Keratinocyte (primary cell): ENCODE measurements around the gene FASTKD3. TPM values are rescaled to one million over a fixed set of nuclear protein-coding genes. Genes with fewer than 3 reads are reported as not detected.

ENCODE experiments used
- DNase-seq: peaks from one replicate; pipeline ENCODE4 v3.0.0-alpha.2; 2011; ENCODE audit warnings: low read depth, missing footprints, low spot score
- FAIRE-seq: peaks from 2 replicates; lab custom pipeline; 2011; peaks lifted over from hg19 to GRCh38; lab: Jason Lieb, UNC
- H2AFZ ChIP-seq: 2 replicates; pipeline ENCODE4 v1.6.0; 2012; ENCODE audit warnings: low read length, control low read depth, inconsistent platforms; ENCODE audit not compliant: control insufficient read depth
- H3K27ac ChIP-seq: 2 replicates; pipeline ENCODE4 v1.5.1; 2011; ENCODE audit warnings: low read length; ENCODE audit not compliant: control insufficient read depth, insufficient read depth
- H3K27me3 ChIP-seq: 3 replicates; pipeline ENCODE4 v1.6.0; 2011; ENCODE audit warnings: low read length; ENCODE audit not compliant: control insufficient read depth, insufficient read depth; ENCODE audit errors: extremely low read depth
- H3K36me3 ChIP-seq, 2 experiments: 2 replicates in 1 of 2; 3 replicates in 1 of 2; pipeline ENCODE4 v1.5.1; 2011; ENCODE audit warnings: low read length in 2 of 2, mild to moderate bottlenecking in 1 of 2; ENCODE audit not compliant: control insufficient read depth in 2 of 2, insufficient read depth in 2 of 2; ENCODE audit errors: extremely low read depth in 1 of 2
- H3K4me1 ChIP-seq: 3 replicates; pipeline ENCODE4 v1.5.1; 2011; ENCODE audit warnings: low read length; ENCODE audit not compliant: control insufficient read depth, insufficient read depth; ENCODE audit errors: extremely low read depth
- H3K4me2 ChIP-seq: 3 replicates; pipeline ENCODE4 v1.6.0; 2011; ENCODE audit warnings: low read depth, low read length; ENCODE audit not compliant: control insufficient read depth, insufficient read depth; ENCODE audit errors: extremely low read depth
- H3K4me3 ChIP-seq, 3 experiments: fragments of 200-600 bp in 1 of 3; sonication (generic) in 1 of 3; 2 replicates in 2 of 3; 3 replicates in 1 of 3; pipeline ENCODE4 v1.5.1; 2011 to 2016; ENCODE audit warnings: low read length in 3 of 3, mild to moderate bottlenecking in 3 of 3, control low read depth in 2 of 3, inconsistent platforms in 1 of 3, low read depth in 1 of 3, mixed read lengths in 1 of 3, mixed run types in 1 of 3, moderate library complexity in 1 of 3; ENCODE audit not compliant: control insufficient read depth in 2 of 3, insufficient read depth in 2 of 3; ENCODE audit errors: extremely low read depth in 1 of 3
- H3K79me2 ChIP-seq: 2 replicates; pipeline ENCODE4 v1.6.0; 2012; ENCODE audit warnings: low read length; ENCODE audit not compliant: control insufficient read depth, insufficient read depth
- H3K9ac ChIP-seq: 3 replicates; pipeline ENCODE4 v1.6.0; 2011; ENCODE audit warnings: low read length; ENCODE audit not compliant: control insufficient read depth, insufficient read depth; ENCODE audit errors: extremely low read depth
- H3K9me1 ChIP-seq: 3 replicates; pipeline ENCODE4 v1.6.0; 2011; ENCODE audit warnings: low read length; ENCODE audit not compliant: control insufficient read depth, insufficient read depth; ENCODE audit errors: extremely low read depth
- H3K9me3 ChIP-seq: 2 replicates; pipeline ENCODE4 v1.5.1; 2012; ENCODE audit warnings: low read depth, low read length; ENCODE audit not compliant: control insufficient read depth
- H4K20me1 ChIP-seq: 3 replicates; pipeline ENCODE4 v1.6.0; 2011; ENCODE audit warnings: low read length; ENCODE audit not compliant: control insufficient read depth, insufficient read depth; ENCODE audit errors: extremely low read depth
- EZH2 ChIP-seq: IDR thresholded peaks from one replicate; pipeline ENCODE4 v1.6.1; 2012; ENCODE audit warnings: inconsistent platforms, mild to moderate bottlenecking, low read length, moderate library complexity
- dilution Hi-C: fragments of 300-500 bp; cut with MboI; formaldehyde crosslinking; loops from one replicate; pipeline ENCODE4 v1.7.0; 2020; ENCODE audit warnings: low sequenced_read_pairs; ENCODE audit not compliant: extremely low pct_ligation_motif_present
- polyA plus RNA-seq, 5 experiments: library from polyadenylated mRNA; depleted of rRNA in 3 of 5; stranded (reverse) in 3 of 5; stranded (forward) in 1 of 5; unstranded in 1 of 5; fragments of >200 nt; gene quantifications; 1 replicate in 1 of 5; 2 replicates in 3 of 5; 3 replicates in 1 of 5; pipeline versions ENCODE4 v1.2.1 to v1.2.3, GENCODE V29; 2011 to 2012; ENCODE audit warnings: missing spikeins in 2 of 5, low read depth in 1 of 5, low replicate concordance in 1 of 5
- TF ChIP-seq, protein P1 (sequence below), 3 experiments: IDR thresholded peaks in 1 of 3; conservative IDR thresholded peaks in 1 of 3; optimal IDR thresholded peaks in 1 of 3; 2 replicates in 2 of 3; 3 replicates in 1 of 3; pipeline versions ENCODE3 to v1.5.1; 2011; ENCODE audit warnings: low read length in 3 of 3, mild to moderate bottlenecking in 3 of 3, moderate library complexity in 2 of 3, control low read depth in 1 of 3, inconsistent platforms in 1 of 3; ENCODE audit not compliant: insufficient read depth in 2 of 3; ENCODE audit errors: extremely low read depth in 1 of 3

The FASTKD3 gene
- polyA plus RNA-seq, 1 donor (not counting 4 experiments of a cell fraction or from before 2014, with no cell fraction given): 13.8 TPM

DNA sequence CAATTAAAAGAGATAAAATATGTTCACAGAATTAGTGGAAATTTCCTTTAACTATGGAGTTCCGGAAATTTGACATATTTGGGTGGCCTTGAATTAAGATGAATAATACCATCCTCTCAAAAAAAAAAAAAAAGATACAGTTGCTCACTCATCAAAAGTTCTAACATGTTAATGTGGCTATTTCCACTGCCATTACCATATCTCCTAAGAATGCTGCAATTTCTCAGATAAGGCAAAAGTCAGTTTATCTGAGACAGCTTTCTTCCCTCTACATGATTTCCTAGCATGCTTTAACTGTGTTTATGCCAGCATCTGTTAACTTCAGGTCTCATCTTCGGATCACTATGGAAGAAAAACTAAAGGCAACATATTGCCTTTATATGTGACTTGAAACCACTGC lies 2.6 kb downstream of the FASTKD3 start:
- Histone ChIP-seq H3K4me3 (no peak overlapping the region), H3K4me2 (no peak overlapping the region), H3K9me1 (peaks cover 2% of the 10 kb centered on the region), H3K27me3 (no peaks in the 10 kb centered on the region), H3K79me2 (peaks cover 47% of the 10 kb centered on the region), H3K9ac (no peak overlapping the region), H3K4me1 (peaks cover 18% of the 10 kb centered on the region), H4K20me1 (no peaks in the 10 kb centered on the region), H3K9me3 (no peaks in the 10 kb centered on the region), H3K27ac (no peak overlapping the region), H3K36me3 (peaks cover 8 to 14% of the 10 kb centered on the region in 2 experiments), H2AFZ (no peak overlapping the region)
- FAIRE-seq: no peak
- dilution Hi-C loops: no loop called here
- TF ChIP-seq, protein P1, sequence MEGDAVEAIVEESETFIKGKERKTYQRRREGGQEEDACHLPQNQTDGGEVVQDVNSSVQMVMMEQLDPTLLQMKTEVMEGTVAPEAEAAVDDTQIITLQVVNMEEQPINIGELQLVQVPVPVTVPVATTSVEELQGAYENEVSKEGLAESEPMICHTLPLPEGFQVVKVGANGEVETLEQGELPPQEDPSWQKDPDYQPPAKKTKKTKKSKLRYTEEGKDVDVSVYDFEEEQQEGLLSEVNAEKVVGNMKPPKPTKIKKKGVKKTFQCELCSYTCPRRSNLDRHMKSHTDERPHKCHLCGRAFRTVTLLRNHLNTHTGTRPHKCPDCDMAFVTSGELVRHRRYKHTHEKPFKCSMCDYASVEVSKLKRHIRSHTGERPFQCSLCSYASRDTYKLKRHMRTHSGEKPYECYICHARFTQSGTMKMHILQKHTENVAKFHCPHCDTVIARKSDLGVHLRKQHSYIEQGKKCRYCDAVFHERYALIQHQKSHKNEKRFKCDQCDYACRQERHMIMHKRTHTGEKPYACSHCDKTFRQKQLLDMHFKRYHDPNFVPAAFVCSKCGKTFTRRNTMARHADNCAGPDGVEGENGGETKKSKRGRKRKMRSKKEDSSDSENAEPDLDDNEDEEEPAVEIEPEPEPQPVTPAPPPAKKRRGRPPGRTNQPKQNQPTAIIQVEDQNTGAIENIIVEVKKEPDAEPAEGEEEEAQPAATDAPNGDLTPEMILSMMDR (optimal IDR thresholded peaks at IDR 0.05 in 1 of 3, IDR thresholded peaks at IDR 0.05 in 1 of 3, conservative IDR thresholded peaks at IDR 0.05 in 1 of 3; ENCODE audit: extremely low read depth in 1 of 3, insufficient read depth in 2 of 3, low read length in 3 of 3): no peak
- TF ChIP-seq EZH2: no peak
- no peak for DNase-seq

DNA sequence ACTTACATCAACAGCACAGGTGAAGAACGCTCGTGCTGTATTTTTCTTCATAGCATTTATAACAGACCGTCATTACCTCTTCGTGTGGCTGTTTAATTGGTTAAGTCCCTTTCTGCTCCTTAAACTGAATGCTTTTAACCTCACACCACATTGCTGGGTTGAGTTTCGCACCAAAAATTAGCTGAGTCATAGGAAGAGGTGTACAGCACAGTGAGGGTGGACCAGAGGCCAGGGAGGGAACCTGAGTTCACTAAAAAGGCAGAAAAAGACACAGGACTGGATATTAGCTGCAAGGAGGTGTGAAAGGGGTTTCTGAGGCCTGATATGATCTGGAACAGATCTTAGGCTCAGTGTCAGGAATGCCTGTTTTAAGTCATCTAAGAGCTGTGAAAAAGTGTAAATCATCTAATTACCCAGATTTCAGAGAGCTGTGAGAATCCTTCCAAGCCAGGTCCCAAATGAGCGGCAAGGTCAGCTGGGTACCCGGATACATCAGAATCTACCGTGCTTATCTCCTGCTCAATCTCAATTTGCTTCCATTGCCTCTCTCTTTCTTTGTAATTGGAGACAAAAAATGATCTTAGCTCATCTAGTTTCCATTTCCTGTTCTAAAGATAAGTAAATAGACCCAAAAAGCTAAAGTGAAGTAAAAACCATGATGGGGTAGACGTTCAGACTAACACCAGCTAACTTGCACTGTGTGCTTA lies 10.8 kb downstream of the FASTKD3 start:
- Histone ChIP-seq H3K9me1 (no peaks in the 10 kb centered on the region), H3K9me3 (no peaks in the 10 kb centered on the region), H4K20me1 (no peaks in the 10 kb centered on the region), H3K36me3 (peaks cover 5 to 13% of the 10 kb centered on the region in 2 experiments), H3K4me3 (no peak overlapping the region), H3K27ac (no peak overlapping the region), H3K27me3 (no peaks in the 10 kb centered on the region), H2AFZ (no peak overlapping the region), H3K4me2 (no peak overlapping the region), H3K9ac (no peak overlapping the region), H3K79me2 (no peaks in the 10 kb centered on the region), H3K4me1 (no peaks in the 10 kb centered on the region)
- DNase-seq: no peak
- no peak for FAIRE-seq
- dilution Hi-C loops: no loop called here
- TF ChIP-seq, protein P1 (optimal IDR thresholded peaks at IDR 0.05 in 1 of 3, IDR thresholded peaks at IDR 0.05 in 1 of 3, conservative IDR thresholded peaks at IDR 0.05 in 1 of 3; ENCODE audit: extremely low read depth in 1 of 3, insufficient read depth in 2 of 3, low read length in 3 of 3): no peak
- TF ChIP-seq EZH2: no peak
